GM18505 (cell line): ENCODE measurements around the gene ST6GALNAC4.
"Not testable (repeated sequence)": the region's sequence is repeated elsewhere in the genome, so short reads cannot be mapped to it uniquely, and the experiment has no call there.

Experiments used
- ATAC-seq: cut with Tn5 transposase; IDR thresholded peaks from one replicate; pipeline ENCODE4 v1.9.1; 2021; ENCODE audit not compliant: unreplicated experiment
- POLR2A ChIP-seq: IDR thresholded peaks from 4 replicates; pipeline ENCODE4 v1.6.1; 2011; ENCODE audit warnings: borderline replicate concordance; ENCODE audit not compliant: insufficient read depth, insufficient read length; ENCODE audit errors: extremely low read depth

Gene ST6GALNAC4

GRCh38 chr9:127890053-127890452 is 26.8 kb downstream of the ST6GALNAC4 start:
- TF ChIP-seq POLR2A = no peak
- no peak for ATAC-seq

- no peak for ATAC-seq
- no peak for TF ChIP-seq POLR2A
Measured at GRCh38 chr9:127887792-127888191, 29.0 kb downstream of the ST6GALNAC4 start.

GRCh38 chr9:127886401-127886972 is 30.4 kb downstream of the ST6GALNAC4 start:
- TF ChIP-seq POLR2A = peak; percentile 25
- ATAC-seq = no peak

GRCh38 chr9:127885508-127886281 is 31.1 kb downstream of the ST6GALNAC4 start:
- TF ChIP-seq POLR2A = no peak
- ATAC-seq = no peak

- ATAC-seq = no peak
- no peak for TF ChIP-seq POLR2A
Measured at GRCh38 chr9:127884976-127885490, 31.8 kb downstream of the ST6GALNAC4 start.

- no peak for ATAC-seq
- TF ChIP-seq POLR2A = no peak
Measured at GRCh38 chr9:127884427-127884911, 32.4 kb downstream of the ST6GALNAC4 start.

- no peak for TF ChIP-seq POLR2A
- no peak for ATAC-seq
Measured at GRCh38 chr9:127883959-127884358, 32.9 kb downstream of the ST6GALNAC4 start.

- not testable (repeated sequence) for ATAC-seq
Measured at GRCh38 chr9:127881715-127882114, 35.1 kb downstream of the ST6GALNAC4 start.

GRCh38 chr9:127880143-127880542 is 36.7 kb downstream of the ST6GALNAC4 start:
- no peak for TF ChIP-seq POLR2A
- no peak for ATAC-seq

GRCh38 chr9:127878652-127879390 is 38.0 kb downstream of the ST6GALNAC4 start:
- no peak for ATAC-seq
- TF ChIP-seq POLR2A = no peak

GRCh38 chr9:127878001-127878651 is 38.7 kb downstream of the ST6GALNAC4 start:
- ATAC-seq = no peak
- TF ChIP-seq POLR2A = no peak

GRCh38 chr9:127877566-127877998 is 39.3 kb downstream of the ST6GALNAC4 start, which contains the start of gene AK1:
Gene AK1, minus strand, starts transcription at chr9:127877675. Its CDS starts 3,058 bp downstream, at chr9:127874617.
- no peak for TF ChIP-seq POLR2A
- ATAC-seq = no peak

GRCh38 chr9:127876764-127877562 is 39.9 kb downstream of the ST6GALNAC4 start:
- no peak for TF ChIP-seq POLR2A
- ATAC-seq = no peak
